HepG2 (cell line): ENCODE data around the gene ZBP1. TPM values are rescaled to one million over a fixed set of nuclear protein-coding genes. Genes with fewer than 3 reads are reported as not detected.

Source experiments
- ATAC-seq: fragments of 200-7000 bp; cut with Tn5 transposase; 3 replicates; pipeline ENCODE4 v1.9.1; 2020; ENCODE audit warnings: mild to moderate bottlenecking, moderate library complexity
- BruUV-seq: library from RNA; stranded (reverse); fragments of 400-500 nt; replicated peaks from 2 replicates; lab custom pipeline; 2021; lab: Mats Ljungman, UMichigan
- CTCF ChIA-PET: fragments of 300-600 bp; formaldehyde crosslinking; extraction: SDS; loops from one replicate; lab custom pipeline; 2021; ENCODE audit warnings: low total read pairs, inconsistent platforms, low intra/inter-chr PET ratio; lab: Yijun Ruan, JAX
- POLR2A ChIA-PET: fragments of 350-600 bp; sonication (Branson Sonifier 250); formaldehyde crosslinking; loops from one replicate; lab custom pipeline; 2020; ENCODE audit warnings: antibody characterized with exemption, inconsistent platforms; lab: Yijun Ruan, JAX
- DNase-seq: peaks from one replicate; pipeline ENCODE4 v3.0.0-alpha.2; 2015; ENCODE audit warnings: low spot score
- FAIRE-seq: peaks from 3 replicates; lab custom pipeline; 2011; peaks lifted over from hg19 to GRCh38; lab: Jason Lieb, UNC
- H2AFZ ChIP-seq: one replicate; pipeline ENCODE4 v1.6.1; 2011; ENCODE audit warnings: low read length, inconsistent platforms
- H3K27ac ChIP-seq: fragments of 300-600 bp; 3 replicates; pipeline ENCODE4 v1.8.0; 2011; ENCODE audit warnings: mixed run types, mild to moderate bottlenecking, mixed read lengths, low read length, inconsistent platforms; ENCODE audit not compliant: insufficient read depth; ENCODE audit errors: extremely low read length
- H3K27me3 ChIP-seq, 2 experiments: fragments of 200-600 bp in 1 of 2; 2 replicates in 1 of 2; 3 replicates in 1 of 2; pipeline versions ENCODE4 v1.6.0 to v1.8.0; 2011; ENCODE audit warnings: low read length in 2 of 2, mild to moderate bottlenecking in 2 of 2, moderate library complexity in 2 of 2, inconsistent platforms in 1 of 2; ENCODE audit not compliant: insufficient read depth in 2 of 2, control insufficient read depth in 1 of 2
- H3K36me3 ChIP-seq, 2 experiments: fragments of 200-600 bp in 1 of 2; replicated peaks in 1 of 2; 2 replicates in 1 of 2; 3 replicates in 1 of 2; pipeline versions ENCODE4 v1.5.1 to v1.8.0; 2011; ENCODE audit warnings: low read length in 2 of 2, inconsistent platforms in 1 of 2; ENCODE audit not compliant: insufficient read depth in 2 of 2, control insufficient read depth in 1 of 2
- H3K4me1 ChIP-seq: 2 replicates; pipeline ENCODE4 v1.5.1; 2012; ENCODE audit warnings: low read length, inconsistent platforms; ENCODE audit not compliant: insufficient read depth
- H3K4me2 ChIP-seq: 2 replicates; pipeline ENCODE4 v1.6.0; 2011; ENCODE audit warnings: low read depth, low read length, inconsistent platforms
- H3K4me3 ChIP-seq, 3 experiments: fragments of 200-600 bp in 1 of 3; sonication (generic), shearing (Covaris generic) in 1 of 3; replicated peaks in 1 of 3; 2 replicates each; pipeline ENCODE4 v1.5.1; 2011 to 2016; ENCODE audit warnings: low read length in 3 of 3, inconsistent platforms in 2 of 3, low read depth in 2 of 3, mild to moderate bottlenecking in 2 of 3, control low read depth in 1 of 3, mixed read lengths in 1 of 3; ENCODE audit not compliant: insufficient read depth in 1 of 3
- H3K79me2 ChIP-seq: one replicate; pipeline ENCODE4 v1.6.1; 2011; ENCODE audit warnings: low read length, inconsistent platforms; ENCODE audit not compliant: insufficient read depth
- H3K9ac ChIP-seq: 2 replicates; pipeline ENCODE4 v1.6.0; 2011; ENCODE audit warnings: mild to moderate bottlenecking, low read depth, low read length, inconsistent platforms; ENCODE audit not compliant: insufficient read depth
- H3K9me3 ChIP-seq: 2 replicates; pipeline ENCODE4 v1.5.1; 2012; ENCODE audit warnings: mild to moderate bottlenecking, low read length
- H4K20me1 ChIP-seq: 2 replicates; pipeline ENCODE4 v1.6.0; 2011; ENCODE audit warnings: inconsistent platforms, mild to moderate bottlenecking, low read length, moderate library complexity; ENCODE audit not compliant: insufficient read depth
- FOXJ3 ChIP-seq: sonication (generic); formaldehyde crosslinking; IDR thresholded peaks from 2 replicates; pipeline ENCODE4 v1.4.0; 2020; ENCODE audit warnings: missing genetic modification reagents, mild to moderate bottlenecking, borderline replicate concordance
- HNRNPK ChIP-seq: fragments of 200-400 bp; formaldehyde crosslinking; IDR thresholded peaks from 2 replicates; pipeline ENCODE4 v1.6.1; 2018; ENCODE audit warnings: low read length, low read depth, moderate library complexity, mild to moderate bottlenecking; ENCODE audit not compliant: poor library complexity, severe bottlenecking
- KAT2B ChIP-seq: fragments of 150-350 bp; IDR thresholded peaks from 2 replicates; pipeline ENCODE4 v1.6.1; 2014; ENCODE audit warnings: low read depth, low read length, borderline replicate concordance
- ZNF34 ChIP-seq: sonication (generic); formaldehyde crosslinking; IDR thresholded peaks from 2 replicates; pipeline ENCODE4 v1.4.0; 2020; ENCODE audit warnings: mild to moderate bottlenecking, missing genetic modification reagents, borderline replicate concordance
- ZNF670 ChIP-seq: sonication (generic); formaldehyde crosslinking; IDR thresholded peaks from 2 replicates; pipeline ENCODE4 v1.8.0; 2022; ENCODE audit warnings: mild to moderate bottlenecking, missing genetic modification reagents, borderline replicate concordance
- ZNF747 ChIP-seq: sonication (generic); formaldehyde crosslinking; IDR thresholded peaks from 2 replicates; pipeline ENCODE4 v1.8.1; 2023; ENCODE audit warnings: missing genetic modification reagents, mild to moderate bottlenecking, borderline replicate concordance
- ZNF768 ChIP-seq: sonication (generic); formaldehyde crosslinking; IDR thresholded peaks from 2 replicates; pipeline ENCODE4 v1.4.0; 2020; ENCODE audit warnings: missing genetic modification reagents
- WGBS: methylation state at CpG from one replicate; pipeline ENCODE4 v1.1.6; 2017; ENCODE audit warnings: low lambda C conversion rate; 5-methylcytosine and 5-hydroxymethylcytosine counted together
- in situ Hi-C: cut with HindIII; loops from 2 replicates; pipeline ENCODE4 v1.10.0; 2017; ENCODE audit warnings: low pct_unique_long_range_greater_than_20kb; ENCODE audit not compliant: extremely low pct_ligation_motif_present
- intact Hi-C: fragments of 100-400 bp; cut with micrococcal nuclease; formaldehyde crosslinking; loops from one replicate; pipeline ENCODE4 v1.10.0; 2022; ENCODE audit not compliant: unreplicated experiment
- polyA plus RNA-seq, 8 experiments: library from polyadenylated mRNA; depleted of rRNA in 3 of 8; stranded (reverse) in 7 of 8; unstranded in 1 of 8; fragments of >200 nt; fragmentation: Illumina TruSeq in 4 of 8; extraction: Trizol in 4 of 8; gene quantifications; 2 replicates each; pipeline versions ENCODE4 v1.2.1 to v1.2.3, GENCODE V29; 2011 to 2016; ENCODE audit warnings: low read depth in 4 of 8, missing spikeins in 1 of 8, mixed read lengths in 1 of 8; ENCODE audit not compliant: insufficient read depth in 1 of 8
- total RNA-seq, 5 experiments: library from RNA; depleted of rRNA; stranded (reverse); fragments of >200 nt; fragmentation: Illumina TruSeq; extraction: Trizol; gene quantifications; 2 replicates each; pipeline ENCODE4 v1.2.3, GENCODE V29; 2016; ENCODE audit warnings: low read depth in 1 of 5
- TF ChIP-seq, protein P1 (sequence below): fragments of 450-650 bp; IDR thresholded peaks from 2 replicates; pipeline ENCODE4 v1.6.1; 2016

ZBP1 gene
- total and polyA plus RNA-seq, 2 of the 13 experiments (the other 11 are each of a cell fraction or from before 2014, with no cell fraction given), result not detected

DNA sequence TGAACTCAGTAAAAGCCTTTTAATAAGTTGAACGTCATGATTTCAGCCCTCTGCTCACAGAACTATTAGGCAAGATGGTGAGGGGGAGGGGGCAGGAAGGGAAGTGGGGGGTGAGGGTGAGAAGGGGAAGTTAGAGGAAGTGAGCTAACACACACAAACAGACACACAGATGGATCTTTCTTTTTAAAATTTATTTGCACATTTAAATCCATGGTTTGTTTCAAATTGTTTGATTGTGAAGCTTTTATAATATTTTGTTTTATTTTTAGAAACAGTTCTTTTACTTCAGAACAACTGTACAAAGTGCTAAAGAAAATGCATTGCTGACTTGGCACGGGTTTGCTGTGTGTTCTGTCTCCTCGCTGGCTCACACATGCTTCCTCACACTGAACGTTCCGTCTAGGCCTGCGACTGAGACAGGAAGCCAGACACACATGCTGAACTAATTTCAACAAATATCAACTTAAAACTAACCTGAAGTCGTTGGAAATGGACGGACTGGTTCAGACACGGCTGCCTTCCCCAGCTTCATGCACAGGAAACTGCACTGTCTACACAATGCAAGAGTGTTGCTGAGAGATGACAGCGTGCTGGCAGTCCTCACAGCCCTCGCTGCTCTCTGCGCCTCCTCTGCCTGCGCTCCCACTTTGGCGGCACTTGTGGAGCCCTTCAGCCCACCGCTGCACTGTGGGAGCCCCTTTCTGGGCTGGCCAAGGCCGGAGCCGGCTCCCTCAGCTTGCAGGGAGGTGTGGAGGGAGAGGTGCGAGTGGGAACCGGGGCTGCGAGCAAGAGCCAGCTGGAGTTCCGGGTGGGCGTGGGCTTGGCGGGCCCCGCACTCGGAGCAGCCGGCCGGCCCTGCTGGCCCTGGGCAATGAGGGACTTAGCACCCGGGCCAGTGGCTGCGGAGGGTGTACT lies 8.1 kb upstream of the ZBP1 start:
- no peaks in the 10 kb centered on the region for H3K4me1 ChIP-seq
- peaks cover 9% of the 10 kb centered on the region; the same call in 1 of the 2 replicates for H3K9me3 ChIP-seq
- ATAC-seq (peak; percentile 39; the same call in 1 of the 3 replicates), FAIRE-seq (no peak), DNase-seq (no peak)
- in situ Hi-C loops, result no loop called here
- ChIA-PET CTCF (no interaction called here), POLR2A (interaction anchor here (0.6 kb wide), 1 partner anchor 1353 kb away, joined by 3 read pairs; no protein-coding TSS in a partner anchor)
- WGBS, result 48% methylated on average over 29 of the region's 29 CpGs
- no peak overlapping the region for H3K9ac ChIP-seq
- no peaks in the 10 kb centered on the region for H3K36me3 ChIP-seq
- intact Hi-C loops, result no loop called here
- H3K4me2 ChIP-seq, result no peak overlapping the region
- H3K79me2 ChIP-seq, result no peaks in the 10 kb centered on the region
- no TSS peak for BruUV-seq
- H4K20me1 ChIP-seq, result no peaks in the 10 kb centered on the region
- H2AFZ ChIP-seq, result no peak overlapping the region
- TF ChIP-seq HNRNPK, result peak; percentile 57
- TF ChIP-seq, protein P1, sequence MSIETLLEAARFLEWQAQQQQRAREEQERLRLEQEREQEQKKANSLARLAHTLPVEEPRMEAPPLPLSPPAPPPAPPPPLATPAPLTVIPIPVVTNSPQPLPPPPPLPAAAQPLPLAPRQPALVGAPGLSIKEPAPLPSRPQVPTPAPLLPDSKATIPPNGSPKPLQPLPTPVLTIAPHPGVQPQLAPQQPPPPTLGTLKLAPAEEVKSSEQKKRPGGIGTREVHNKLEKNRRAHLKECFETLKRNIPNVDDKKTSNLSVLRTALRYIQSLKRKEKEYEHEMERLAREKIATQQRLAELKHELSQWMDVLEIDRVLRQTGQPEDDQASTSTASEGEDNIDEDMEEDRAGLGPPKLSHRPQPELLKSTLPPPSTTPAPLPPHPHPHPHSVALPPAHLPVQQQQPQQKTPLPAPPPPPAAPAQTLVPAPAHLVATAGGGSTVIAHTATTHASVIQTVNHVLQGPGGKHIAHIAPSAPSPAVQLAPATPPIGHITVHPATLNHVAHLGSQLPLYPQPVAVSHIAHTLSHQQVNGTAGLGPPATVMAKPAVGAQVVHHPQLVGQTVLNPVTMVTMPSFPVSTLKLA, result no peak
- H3K27ac ChIP-seq, result no peak overlapping the region
- H3K4me3 ChIP-seq, result no peak overlapping the region
- peaks cover 0 to 28% of the 10 kb centered on the region in 2 experiments; a peak in 3 of 5 replicates for H3K27me3 ChIP-seq

- Histone ChIP-seq H3K9me3 (peaks cover 9% of the 10 kb centered on the region; the same call in 1 of the 2 replicates), H3K4me1 (no peaks in the 10 kb centered on the region), H4K20me1 (no peaks in the 10 kb centered on the region), H3K4me3 (no peak overlapping the region), H3K79me2 (no peaks in the 10 kb centered on the region), H3K27ac (no peak overlapping the region), H3K9ac (no peak overlapping the region), H3K36me3 (no peaks in the 10 kb centered on the region), H2AFZ (no peak overlapping the region), H3K4me2 (no peak overlapping the region), H3K27me3 (peaks cover 0 to 34% of the 10 kb centered on the region in 2 experiments; a peak in 3 of 5 replicates)
- ChIA-PET POLR2A (no interaction called here), CTCF (no interaction called here)
- 11% methylated on average over 2 of the region's 2 CpGs for WGBS
- no peak for FAIRE-seq
- intact Hi-C loops (no loop called here), in situ Hi-C loops (no loop called here)
- BruUV-seq, result no TSS peak
- DNase-seq, result no peak
- TF ChIP-seq KAT2B (no peak), ZNF768 (no peak), FOXJ3 (no peak), ZNF34 (no peak), ZNF670 (CRISPR knock-in tag) (no peak), ZNF747 (CRISPR knock-in tag) (no peak)
- ATAC-seq, result no peak
These were observed 7.1 kb upstream of the ZBP1 start for GRCh38 chr20:57627339-57627738.
